C1 segment of cervical spinal cord (tissue), 14 donors: ENCODE data around the gene TIPIN.

Experiments used
- DNase-seq, 14 donors: peaks; one replicate each; lab custom pipeline; 2025; lab: John Stamatoyannopoulos, UW

Gene TIPIN

GRCh38 chr15:66302489-66303278 lies 53.8 kb downstream of the TIPIN start:
- no peak for DNase-seq

GRCh38 chr15:66298803-66299251 lies 57.7 kb downstream of the TIPIN start:
- DNase-seq: no peak

- no peak for DNase-seq
Observed at GRCh38 chr15:66296186-66296585, 60.3 kb downstream of the TIPIN start.

- DNase-seq: no peak
Observed at GRCh38 chr15:66294932-66295235, 61.6 kb downstream of the TIPIN start.

- DNase-seq: peak in 7 of 14 donors; percentile 35 to 79 (median 56)
Observed at GRCh38 chr15:66294157-66294931, 62.1 kb downstream of the TIPIN start.

GRCh38 chr15:66293419-66294156 lies 62.9 kb downstream of the TIPIN start, which contains the start of gene DIS3L:
Gene DIS3L (plus strand): TSS chr15:66293568. CDS start chr15:66293597, 29 bp downstream.
- peak in 12 of 14 donors; percentile 28 to 79 (median 60) for DNase-seq

- peak in 2 of 14 donors; percentile 18 to 31 for DNase-seq
Observed at GRCh38 chr15:66292571-66293418, 63.7 kb downstream of the TIPIN start.

- no peak for DNase-seq
Observed at GRCh38 chr15:66291816-66292570, 64.5 kb downstream of the TIPIN start.

GRCh38 chr15:66290518-66290917 lies 66.0 kb downstream of the TIPIN start:
- DNase-seq: no peak

- DNase-seq: no peak
Observed at GRCh38 chr15:66290007-66290406, 66.5 kb downstream of the TIPIN start.

GRCh38 chr15:66288551-66289185 lies 67.8 kb downstream of the TIPIN start:
- no peak for DNase-seq

GRCh38 chr15:66288093-66288492 lies 68.4 kb downstream of the TIPIN start:
- no peak for DNase-seq

GRCh38 chr15:66287461-66288057 lies 68.9 kb downstream of the TIPIN start:
- peak in 1 of 14 donors; percentile 16 for DNase-seq
